B cell (primary cell): ENCODE measurements around the gene E2F6. TPM values are rescaled to one million over a fixed set of nuclear protein-coding genes. Genes with fewer than 3 reads are reported as not detected.

Experiments used
- ATAC-seq: fragments of 200-7000 bp; cut with Tn5 transposase; one replicate; pipeline ENCODE4 v1.10.0; 2021; ENCODE audit warnings: low read depth, mild to moderate bottlenecking, moderate number of reproducible peaks, moderate library complexity
- CTCF ChIA-PET: fragments of 350-600 bp; sonication (Branson Sonifier 250); formaldehyde crosslinking; loops from one replicate; lab custom pipeline; 2021; ENCODE audit warnings: antibody characterized with exemption, inconsistent platforms; lab: Charles Lee
- POLR2A ChIA-PET: fragments of 350-600 bp; sonication (Branson Sonifier 250); formaldehyde crosslinking; loops from one replicate; lab custom pipeline; 2021; ENCODE audit warnings: antibody characterized with exemption; lab: Charles Lee
- DNase-seq: peaks from one replicate; pipeline ENCODE4 v3.0.0; 2013
- H2AFZ ChIP-seq: 2 replicates; pipeline ENCODE4 v1.6.1; 2012; ENCODE audit warnings: mild to moderate bottlenecking, low read depth, low read length; ENCODE audit not compliant: insufficient read depth, poor library complexity, severe bottlenecking
- H3K27ac ChIP-seq, 2 donors: 1 replicate in 1 of 2; 2 replicates in 1 of 2; pipeline ENCODE4 v1.5.1; 2012 to 2013; ENCODE audit warnings: low read length in 2 of 2, mild to moderate bottlenecking in 2 of 2, moderate library complexity in 1 of 2
- H3K27me3 ChIP-seq, 4 experiments: fragments of 200-600 bp in 1 of 4; sonication (generic) in 1 of 4; replicated peaks in 1 of 4; 1 replicate in 2 of 4; 2 replicates in 2 of 4; pipeline versions ENCODE4 v1.6.1 to v1.7.0; 2013 to 2016; ENCODE audit warnings: low read length in 3 of 4, mild to moderate bottlenecking in 2 of 4, mixed read lengths in 1 of 4, moderate library complexity in 1 of 4; ENCODE audit not compliant: insufficient read depth in 4 of 4, control insufficient read depth in 3 of 4; ENCODE audit errors: control extremely low read depth in 1 of 4
- H3K36me3 ChIP-seq, 2 experiments: replicated peaks in 1 of 2; 1 replicate in 1 of 2; 2 replicates in 1 of 2; pipeline versions ENCODE4 v1.6.1 to v1.7.1; 2013; ENCODE audit warnings: low read length in 1 of 2; ENCODE audit not compliant: insufficient read depth in 2 of 2, control insufficient read depth in 1 of 2; ENCODE audit errors: control extremely low read depth in 1 of 2, extremely low read depth in 1 of 2
- H3K4me1 ChIP-seq, 2 donors: fragments of 200-600 bp in 1 of 2; sonication (generic) in 1 of 2; 1 replicate in 1 of 2; 2 replicates in 1 of 2; pipeline versions ENCODE4 v1.5.1 to v1.6.1; 2013 to 2017; ENCODE audit warnings: low read length in 2 of 2; ENCODE audit not compliant: control insufficient read depth in 2 of 2, insufficient read depth in 2 of 2
- H3K4me2 ChIP-seq: replicated peaks from 2 replicates; pipeline ENCODE3; 2012; ENCODE audit warnings: mild to moderate bottlenecking, low read depth, low read length; ENCODE audit not compliant: poor library complexity, severe bottlenecking
- H3K4me3 ChIP-seq, 5 experiments: fragments of 200-600 bp in 1 of 5; sonication (generic) in 1 of 5; 1 replicate in 3 of 5; 2 replicates in 2 of 5; pipeline versions ENCODE4 v1.5.1 to v1.7.0; 2011 to 2016; ENCODE audit warnings: low read length in 4 of 5, mild to moderate bottlenecking in 4 of 5, low read depth in 2 of 5, control low read depth in 1 of 5, moderate library complexity in 1 of 5; ENCODE audit not compliant: insufficient read depth in 1 of 5; ENCODE audit errors: control extremely low read depth in 1 of 5, extremely low read depth in 1 of 5
- H3K79me2 ChIP-seq: fragments of 200-600 bp; sonication (generic); one replicate; pipeline ENCODE4 v1.6.0; 2016; ENCODE audit warnings: low read length; ENCODE audit not compliant: control insufficient read depth, insufficient read depth
- H3K9ac ChIP-seq: fragments of 200-600 bp; sonication (generic); 2 replicates; pipeline ENCODE4 v1.6.1; 2017; ENCODE audit warnings: mild to moderate bottlenecking, low read length, moderate library complexity
- H3K9me3 ChIP-seq, 3 donors: one replicate each; pipeline versions ENCODE4 v1.6.1 to v1.7.1; 2013; ENCODE audit warnings: low read length in 2 of 3; ENCODE audit not compliant: control insufficient read depth in 2 of 3, insufficient read depth in 1 of 3; ENCODE audit errors: control extremely low read depth in 1 of 3
- H4K20me1 ChIP-seq: 2 replicates; pipeline ENCODE4 v1.6.0; 2012; ENCODE audit warnings: mild to moderate bottlenecking, low read length; ENCODE audit not compliant: insufficient read depth, control insufficient read depth, poor library complexity, severe bottlenecking
- H3K27ac Mint-ChIP-seq: one replicate; pipeline ENCODE4 v1.8.0; 2021; ENCODE audit warnings: mixed read lengths
- H3K27me3 Mint-ChIP-seq: one replicate; pipeline ENCODE4 v1.8.0; 2021; ENCODE audit warnings: mixed read lengths
- H3K4me1 Mint-ChIP-seq: one replicate; pipeline ENCODE4 v1.8.0; 2021; ENCODE audit warnings: mixed read lengths
- H3K4me3 Mint-ChIP-seq: one replicate; pipeline ENCODE4 v1.8.0; 2021; ENCODE audit warnings: mixed read lengths
- H3K9me3 Mint-ChIP-seq: one replicate; pipeline ENCODE4 v1.8.0; 2022; ENCODE audit warnings: mixed read lengths; ENCODE audit not compliant: insufficient read depth
- EZH2 ChIP-seq: IDR thresholded peaks from 2 replicates; pipeline ENCODE4 v1.6.1; 2012; ENCODE audit warnings: borderline replicate concordance, low read depth, mild to moderate bottlenecking, moderate library complexity, low read length; ENCODE audit not compliant: insufficient read depth, poor library complexity, severe bottlenecking
- WGBS: methylation state at CpG from one replicate; pipeline ENCODE4 v1.1.5; 2013; ENCODE audit warnings: missing lambda C conversion rate; ENCODE audit not compliant: insufficient coverage; 5-methylcytosine and 5-hydroxymethylcytosine counted together
- intact Hi-C: fragments of 100-400 bp; cut with micrococcal nuclease; formaldehyde crosslinking; loops from one replicate; pipeline ENCODE4 v1.10.0; 2022
- polyA plus RNA-seq: library from polyadenylated mRNA; depleted of rRNA; stranded (reverse); fragments of >200 nt; gene quantifications from 2 replicates; pipeline ENCODE4 v1.2.3, GENCODE V29; 2012
- total RNA-seq, 2 donors: library from RNA; stranded (reverse); fragments of 120-200 nt in 1 of 2; gene quantifications; 1 replicate in 1 of 2; 2 replicates in 1 of 2; pipeline versions ENCODE4 v1.2.3 to v1.2.4, GENCODE V29; 2013 to 2022
- TF ChIP-seq, protein P1 (sequence below): fragments of 200-600 bp; IDR thresholded peaks from one replicate; pipeline ENCODE4 v1.8.0; 2022; ENCODE audit warnings: antibody characterized with exemption, mild to moderate bottlenecking

Gene E2F6
- total and polyA plus RNA-seq, 2 donors (not counting 1 experiment from before 2014, with no cell fraction given): 2.0 to 10.0 TPM

DNA sequence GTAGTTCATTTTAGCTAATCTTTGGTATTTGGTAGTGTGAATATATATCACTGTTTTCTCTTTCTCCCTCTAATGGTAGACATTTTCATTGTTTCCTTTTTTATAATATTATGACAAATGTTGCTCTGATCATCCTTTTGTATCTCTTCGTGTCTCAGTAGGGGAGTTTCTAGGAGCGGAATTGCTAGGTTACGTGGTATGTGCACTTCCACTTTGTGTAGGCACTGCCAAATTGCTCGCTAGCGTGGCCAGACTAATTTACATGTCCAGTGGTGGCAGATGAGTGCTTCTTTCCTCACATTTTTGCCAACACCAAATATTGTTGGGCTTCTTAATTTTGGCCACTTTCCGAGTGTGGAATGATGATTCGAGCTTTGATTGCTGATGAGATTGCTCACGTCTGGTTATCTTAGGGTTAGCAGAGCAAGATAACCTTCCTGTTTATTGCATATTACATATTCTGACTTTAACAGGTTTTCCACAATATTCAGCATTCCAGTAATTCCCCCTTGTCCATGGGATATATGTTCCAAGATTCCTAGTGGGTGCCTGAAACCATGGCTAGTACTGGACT is 37.5 kb upstream of the E2F6 start:
- DNase-seq (no peak), ATAC-seq (no peak)
- Mint-ChIP-seq H3K27me3 (peaks cover 31% of the 10 kb centered on the region), H3K9me3 (no peaks in the 10 kb centered on the region), H3K27ac (no peak overlapping the region), H3K4me1 (peaks cover 2% of the 10 kb centered on the region), H3K4me3 (no peak overlapping the region)
- H3K4me2 ChIP-seq: no peak overlapping the region
- H3K36me3 ChIP-seq: no peaks in the 10 kb centered on the region
- WGBS: 80% methylated on average over 2 of the region's 8 CpGs
- no peaks in the 10 kb centered on the region for H4K20me1 ChIP-seq
- no peaks in the 10 kb centered on the region for H3K9me3 ChIP-seq
- ChIA-PET CTCF (no interaction called here), POLR2A (no interaction called here)
- no peak for TF ChIP-seq EZH2
- TF ChIP-seq, protein P1, sequence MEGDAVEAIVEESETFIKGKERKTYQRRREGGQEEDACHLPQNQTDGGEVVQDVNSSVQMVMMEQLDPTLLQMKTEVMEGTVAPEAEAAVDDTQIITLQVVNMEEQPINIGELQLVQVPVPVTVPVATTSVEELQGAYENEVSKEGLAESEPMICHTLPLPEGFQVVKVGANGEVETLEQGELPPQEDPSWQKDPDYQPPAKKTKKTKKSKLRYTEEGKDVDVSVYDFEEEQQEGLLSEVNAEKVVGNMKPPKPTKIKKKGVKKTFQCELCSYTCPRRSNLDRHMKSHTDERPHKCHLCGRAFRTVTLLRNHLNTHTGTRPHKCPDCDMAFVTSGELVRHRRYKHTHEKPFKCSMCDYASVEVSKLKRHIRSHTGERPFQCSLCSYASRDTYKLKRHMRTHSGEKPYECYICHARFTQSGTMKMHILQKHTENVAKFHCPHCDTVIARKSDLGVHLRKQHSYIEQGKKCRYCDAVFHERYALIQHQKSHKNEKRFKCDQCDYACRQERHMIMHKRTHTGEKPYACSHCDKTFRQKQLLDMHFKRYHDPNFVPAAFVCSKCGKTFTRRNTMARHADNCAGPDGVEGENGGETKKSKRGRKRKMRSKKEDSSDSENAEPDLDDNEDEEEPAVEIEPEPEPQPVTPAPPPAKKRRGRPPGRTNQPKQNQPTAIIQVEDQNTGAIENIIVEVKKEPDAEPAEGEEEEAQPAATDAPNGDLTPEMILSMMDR: no peak
- H2AFZ ChIP-seq: no peak overlapping the region
- H3K27ac ChIP-seq: no peak overlapping the region
- intact Hi-C loops: no loop called here
- H3K4me3 ChIP-seq: no peak overlapping the region
- H3K4me1 ChIP-seq: no peaks in the 10 kb centered on the region
- H3K27me3 ChIP-seq: peaks cover 0 to 5% (median 3%) of the 10 kb centered on the region in 4 experiments
- H3K79me2 ChIP-seq: no peaks in the 10 kb centered on the region
- H3K9ac ChIP-seq: no peak overlapping the region

DNA sequence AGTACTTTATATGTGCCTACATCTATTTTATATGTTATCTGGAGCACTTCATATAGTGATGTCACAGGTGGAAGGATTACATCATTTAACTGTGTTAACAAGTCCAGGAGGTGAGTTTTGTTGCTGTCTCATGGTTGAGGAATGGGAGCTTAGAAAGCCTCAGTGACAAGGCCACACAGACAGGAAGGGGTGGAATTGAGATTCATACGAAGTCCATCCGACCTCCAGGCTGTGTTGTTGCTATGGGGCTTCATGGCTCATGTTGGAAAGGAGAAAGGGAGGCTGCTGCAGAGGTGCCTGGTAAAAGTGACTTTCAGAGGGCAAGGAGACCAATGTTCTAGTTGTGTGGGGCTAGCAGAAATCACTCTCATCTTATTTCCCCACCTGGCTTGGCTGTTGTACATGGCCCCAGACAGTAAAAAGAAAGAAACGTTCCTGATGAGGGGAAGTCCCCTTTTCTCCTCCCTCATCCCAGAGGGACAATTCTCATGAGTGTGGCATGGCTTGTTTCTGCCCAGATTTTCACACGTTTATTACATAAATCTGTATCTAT is 36.9 kb upstream of the E2F6 start:
- Histone ChIP-seq H4K20me1 (no peaks in the 10 kb centered on the region), H3K4me1 (no peaks in the 10 kb centered on the region), H3K4me2 (no peak overlapping the region), H3K27me3 (peaks cover 0 to 5% (median 3%) of the 10 kb centered on the region in 4 experiments), H3K4me3 (no peak overlapping the region), H3K27ac (no peak overlapping the region), H3K9ac (no peak overlapping the region), H3K36me3 (no peaks in the 10 kb centered on the region), H3K79me2 (no peaks in the 10 kb centered on the region), H3K9me3 (no peaks in the 10 kb centered on the region), H2AFZ (no peak overlapping the region)
- no peak overlapping the region for H3K4me3 Mint-ChIP-seq
- peaks cover 27% of the 10 kb centered on the region for H3K27me3 Mint-ChIP-seq
- peaks cover 2% of the 10 kb centered on the region for H3K4me1 Mint-ChIP-seq
- DNase-seq (no peak), ATAC-seq (no peak)
- WGBS: 89% methylated on average over 2 of the region's 4 CpGs
- POLR2A ChIA-PET: no interaction called here
- CTCF ChIA-PET: no interaction called here
- no peaks in the 10 kb centered on the region for H3K9me3 Mint-ChIP-seq
- intact Hi-C loops: no loop called here
- no peak overlapping the region for H3K27ac Mint-ChIP-seq
- TF ChIP-seq, protein P1: no peak
- no peak for TF ChIP-seq EZH2
